GM18507 (cell line): ENCODE results near the gene BACH2.

Experiments
- DNase-seq: peaks from one replicate; pipeline ENCODE4 v3.0.0; 2011; ENCODE audit warnings: low read depth; ENCODE audit not compliant: insufficient read length; ENCODE audit errors: extremely low spot score
- FAIRE-seq: peaks from 2 replicates; lab custom pipeline; 2011; peaks lifted over from hg19 to GRCh38; lab: Jason Lieb, UNC

BACH2 gene

DNA sequence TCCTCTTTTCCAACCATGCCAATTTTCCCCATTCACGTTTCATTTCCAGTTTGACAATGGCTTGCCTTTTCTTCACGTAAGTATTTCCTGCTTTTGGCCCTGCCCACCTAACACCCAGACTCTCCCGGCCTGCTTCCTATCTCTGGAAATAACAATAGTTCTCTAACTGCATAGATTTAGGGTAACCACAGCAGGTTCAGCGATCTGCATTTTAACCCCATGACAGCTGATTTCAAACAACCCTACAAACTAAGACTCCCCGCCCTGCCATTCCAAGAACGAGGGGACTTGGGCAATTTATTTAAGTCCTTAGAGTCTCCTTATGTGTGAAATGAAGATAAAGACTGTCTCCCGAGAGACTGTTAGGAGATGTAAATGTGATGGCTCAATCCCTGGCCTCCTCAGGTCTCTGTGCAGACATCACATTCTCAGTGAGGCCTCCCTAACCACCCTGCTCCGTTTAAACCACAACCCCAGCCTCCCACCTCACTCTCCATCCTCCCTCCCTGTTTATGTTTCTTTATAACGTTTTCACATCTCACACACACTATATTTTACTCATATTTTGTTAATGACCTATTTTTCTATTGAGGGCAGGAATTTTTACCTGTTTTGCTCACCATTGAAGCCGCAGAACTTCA is 267.5 kb downstream of the BACH2 start:
- FAIRE-seq = no peak

DNA sequence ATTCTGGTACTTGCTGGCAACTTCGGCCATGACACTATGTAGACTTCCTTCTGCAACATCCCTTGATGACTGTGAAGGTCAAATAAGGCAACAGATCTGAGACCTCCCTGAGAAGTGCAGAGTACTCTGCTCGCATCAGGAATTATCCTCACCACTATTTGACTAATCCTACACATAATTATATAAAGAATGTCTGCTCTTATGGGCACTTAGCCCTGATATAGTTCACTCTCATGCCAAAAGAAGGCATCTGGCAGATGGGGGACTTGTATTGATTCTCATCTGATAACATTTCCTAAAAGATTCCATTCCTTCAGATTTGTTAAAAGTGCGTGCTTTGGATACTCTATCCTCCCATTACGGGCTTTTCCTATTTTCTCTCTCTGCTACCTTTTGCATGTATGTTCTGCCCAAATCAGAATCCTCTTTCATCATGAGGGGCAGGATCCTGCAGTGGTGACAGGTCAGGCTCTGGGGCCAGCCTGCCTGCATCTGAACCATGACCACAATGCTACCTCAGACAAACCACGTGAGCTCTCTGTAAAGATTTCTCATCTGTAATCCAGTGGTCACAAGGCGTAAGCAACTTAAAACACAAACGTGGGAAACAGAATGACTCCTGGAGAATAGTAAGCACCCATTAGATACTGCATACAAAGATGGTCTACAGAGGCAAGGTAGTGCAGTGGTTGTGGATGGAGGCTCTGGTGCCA is 268.4 kb downstream of the BACH2 start:
- DNase-seq = no peak
- FAIRE-seq = no peak

More for the DNA sequence above, 267.5 kb downstream of the BACH2 start:
- no peak for DNase-seq

DNA sequence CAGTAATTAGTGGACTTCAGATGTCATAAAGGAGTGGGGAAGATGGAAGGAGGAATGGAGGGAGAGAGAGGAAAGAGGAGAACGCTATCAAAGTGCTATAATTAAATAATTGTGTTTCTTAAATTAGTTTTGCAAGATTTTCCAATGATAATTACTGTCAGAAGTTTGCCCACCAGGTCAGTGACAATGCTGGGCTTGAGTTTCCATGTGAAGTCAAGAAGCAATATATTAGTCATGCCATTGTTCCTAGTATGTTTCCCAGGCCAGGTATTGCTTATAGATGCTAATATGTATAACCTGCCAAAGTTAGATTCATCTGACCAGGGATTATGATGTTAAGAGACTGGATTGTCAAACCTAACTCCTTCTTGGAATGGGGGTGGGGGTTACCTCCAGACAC is 270.4 kb downstream of the BACH2 start:
- DNase-seq = no peak
- no peak for FAIRE-seq

DNA sequence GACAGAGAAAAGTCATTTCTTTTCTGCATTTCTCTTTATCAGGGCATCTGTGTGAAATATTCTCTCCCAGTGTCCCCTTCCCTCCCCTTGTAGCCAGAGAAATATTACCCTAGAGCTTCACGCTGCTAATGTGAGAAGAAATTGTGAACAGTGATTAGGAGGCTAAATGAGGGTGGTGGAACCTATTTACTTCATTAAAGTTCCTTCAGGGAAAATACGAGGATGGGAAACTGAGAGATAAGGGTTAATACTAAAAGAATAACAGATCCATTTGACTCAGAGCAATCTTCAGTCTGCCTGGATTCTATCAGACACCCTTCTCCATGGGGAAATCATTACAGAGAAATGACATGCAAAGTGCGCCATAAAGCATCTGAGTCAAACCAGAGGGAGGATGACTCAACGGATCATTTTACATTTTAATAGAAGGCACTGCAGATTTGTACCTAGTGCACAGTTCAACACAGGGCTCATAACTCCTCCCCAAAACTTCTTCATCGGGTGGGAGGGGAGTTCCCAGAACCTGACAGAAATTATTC is 271.1 kb downstream of the BACH2 start:
- FAIRE-seq (no peak), DNase-seq (no peak)

DNA sequence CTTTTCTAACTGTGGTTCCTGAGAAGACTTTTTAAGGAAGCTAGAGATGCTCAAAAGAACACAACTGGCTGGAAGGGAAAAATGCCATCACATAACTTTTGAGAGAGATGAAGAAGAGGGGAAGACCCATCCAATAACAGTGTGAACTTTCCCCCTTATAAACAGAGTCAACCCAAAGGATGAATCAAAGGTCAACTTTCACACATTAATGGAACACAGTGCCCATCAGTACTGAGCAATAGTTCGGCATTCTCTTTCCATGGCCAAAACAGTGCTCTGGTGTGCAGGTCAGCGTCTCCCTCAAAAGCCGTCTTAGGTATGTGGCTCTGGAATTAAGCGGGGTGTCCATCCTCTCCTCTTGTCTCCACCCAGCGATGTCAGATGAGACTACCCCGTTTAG is 272.0 kb downstream of the BACH2 start:
- DNase-seq (no peak), FAIRE-seq (no peak)

DNA sequence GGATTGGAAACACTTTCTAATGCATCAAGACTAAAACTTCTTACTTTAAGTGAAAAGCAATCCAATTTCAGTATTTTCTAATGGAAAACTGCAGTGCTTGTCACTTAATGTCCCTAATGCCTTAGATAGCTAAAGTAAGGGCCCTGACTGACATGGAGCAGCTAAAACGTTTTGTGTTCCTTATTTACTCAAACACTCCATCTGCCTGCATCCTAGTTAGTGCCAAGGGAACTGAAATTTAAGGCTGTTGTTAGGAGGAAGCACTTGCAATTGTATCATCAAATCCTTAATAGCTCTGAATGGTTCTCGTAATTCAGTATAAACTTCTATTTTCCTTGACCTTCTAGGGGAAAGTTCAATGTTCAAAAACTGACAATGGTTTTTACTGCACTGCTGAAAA is 274.9 kb downstream of the BACH2 start:
- DNase-seq (no peak), FAIRE-seq (no peak)

DNA sequence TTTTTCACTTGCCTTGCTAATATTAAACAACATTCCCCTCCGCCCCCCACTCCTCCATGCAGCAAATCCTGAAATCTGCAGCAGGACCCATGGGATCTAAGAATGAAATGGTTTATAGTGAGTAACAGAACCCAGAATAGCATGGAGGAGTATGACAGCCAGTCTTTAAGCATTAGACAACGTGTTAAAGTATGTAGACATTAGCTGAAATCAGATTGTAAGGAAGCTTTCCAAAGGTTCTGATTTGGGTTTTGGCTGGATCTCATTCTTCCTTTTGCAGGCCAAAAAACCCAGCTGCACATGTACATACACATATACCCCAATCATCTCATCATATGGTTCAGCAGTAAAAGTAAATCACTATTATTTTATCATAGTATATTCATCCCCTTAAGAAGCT is 275.9 kb downstream of the BACH2 start:
- FAIRE-seq (no peak), DNase-seq (no peak)

DNA sequence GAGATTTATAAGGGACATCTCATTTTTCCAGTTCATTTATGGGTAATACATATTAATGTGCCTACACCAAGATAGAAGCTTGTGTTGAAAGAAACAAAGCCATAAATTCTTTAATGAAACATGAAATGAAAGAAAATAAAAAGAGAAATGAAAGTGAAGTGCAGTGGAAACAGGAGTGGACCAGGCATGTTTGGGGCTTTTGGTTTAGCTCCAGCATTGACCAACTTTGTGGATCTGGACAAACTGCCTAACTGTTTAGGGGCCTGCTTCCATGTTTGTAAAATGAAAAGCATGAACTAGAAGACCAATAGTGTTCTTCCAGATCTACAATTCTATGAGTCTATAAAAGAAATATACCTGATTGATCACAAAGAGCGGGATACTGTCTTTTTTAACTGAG is 277.4 kb downstream of the BACH2 start:
- DNase-seq (no peak), FAIRE-seq (no peak)

DNA sequence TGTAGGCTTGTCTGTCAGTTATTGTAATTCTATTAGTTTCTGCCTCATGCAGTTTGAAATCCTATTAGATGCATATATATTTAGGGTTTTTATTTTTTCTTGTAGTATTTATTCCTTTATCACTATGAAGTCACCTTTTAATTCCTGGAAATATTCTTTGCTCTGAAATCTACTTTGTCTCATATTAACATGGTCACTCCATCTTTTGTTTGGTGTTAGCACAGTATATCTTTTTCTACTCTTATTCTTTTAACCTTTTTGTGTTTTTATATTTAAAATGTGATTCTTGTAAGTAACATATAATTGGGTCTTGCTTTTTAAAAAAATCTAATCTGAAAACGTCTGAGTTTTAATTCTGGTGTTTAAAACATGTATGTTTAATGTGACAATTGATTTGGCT is 280.8 kb downstream of the BACH2 start:
- no peak for DNase-seq
- no peak for FAIRE-seq

DNA sequence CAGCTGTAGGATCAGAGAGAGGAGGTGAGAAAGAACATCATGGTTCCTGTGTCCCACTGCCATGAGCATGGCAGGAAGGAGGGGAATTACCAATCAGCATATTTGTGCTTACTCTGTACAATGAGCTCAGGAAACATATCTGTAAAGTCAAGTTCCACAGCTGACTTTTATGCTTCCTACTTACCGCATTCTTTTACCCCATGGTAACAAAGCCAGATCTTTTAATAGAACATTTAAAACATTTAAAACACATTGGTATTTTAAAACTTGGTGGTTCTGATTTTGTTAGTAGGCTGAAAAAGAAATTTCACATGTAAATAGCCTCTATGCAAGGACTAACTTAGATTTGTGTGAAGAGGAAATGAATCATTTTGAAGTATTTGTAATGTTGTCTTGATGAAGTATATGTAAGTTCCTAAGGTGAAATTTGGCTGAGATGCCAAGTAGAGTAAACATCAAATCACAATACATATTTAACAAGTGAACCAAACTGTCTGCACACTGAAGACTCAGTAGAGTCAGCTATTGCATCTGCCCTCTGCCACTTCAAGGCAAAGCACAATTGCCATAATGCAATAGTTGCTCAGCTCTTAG is 287.6 kb downstream of the BACH2 start:
- DNase-seq (no peak), FAIRE-seq (no peak)

DNA sequence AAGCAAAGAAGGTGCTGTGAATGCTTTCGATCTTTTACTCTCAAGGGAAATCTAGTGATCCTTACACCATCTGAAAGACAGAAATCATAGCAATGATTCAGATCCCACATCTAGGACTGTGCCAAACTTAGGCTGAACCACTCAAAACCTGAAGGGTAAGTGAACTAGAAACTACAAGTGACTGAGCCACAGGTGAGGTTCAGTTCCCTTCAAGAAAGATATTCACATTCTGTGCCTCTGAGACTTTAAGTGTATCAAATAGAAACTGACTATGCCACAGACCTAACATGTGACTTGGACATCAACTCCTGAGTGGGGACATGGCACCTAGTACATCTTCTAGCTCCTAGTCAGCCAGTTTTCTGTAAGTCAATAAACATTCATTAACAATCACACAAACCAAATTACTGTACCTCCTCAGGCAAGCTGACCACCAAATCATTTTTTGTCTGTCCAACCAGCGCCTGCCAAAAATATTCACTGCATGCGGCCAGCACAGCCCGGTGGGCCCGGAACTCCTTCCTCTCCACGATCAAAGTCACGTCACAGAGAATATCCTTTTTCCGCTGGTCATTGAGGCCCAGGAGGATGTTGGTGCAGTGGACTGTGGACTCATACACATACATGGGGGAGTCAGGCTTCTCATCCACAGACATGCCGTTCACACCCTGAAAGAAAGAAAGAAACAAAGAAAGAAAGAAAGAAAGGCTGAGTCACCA is 288.3 kb downstream of the BACH2 start:
- peak; percentile 29 for FAIRE-seq

DNA sequence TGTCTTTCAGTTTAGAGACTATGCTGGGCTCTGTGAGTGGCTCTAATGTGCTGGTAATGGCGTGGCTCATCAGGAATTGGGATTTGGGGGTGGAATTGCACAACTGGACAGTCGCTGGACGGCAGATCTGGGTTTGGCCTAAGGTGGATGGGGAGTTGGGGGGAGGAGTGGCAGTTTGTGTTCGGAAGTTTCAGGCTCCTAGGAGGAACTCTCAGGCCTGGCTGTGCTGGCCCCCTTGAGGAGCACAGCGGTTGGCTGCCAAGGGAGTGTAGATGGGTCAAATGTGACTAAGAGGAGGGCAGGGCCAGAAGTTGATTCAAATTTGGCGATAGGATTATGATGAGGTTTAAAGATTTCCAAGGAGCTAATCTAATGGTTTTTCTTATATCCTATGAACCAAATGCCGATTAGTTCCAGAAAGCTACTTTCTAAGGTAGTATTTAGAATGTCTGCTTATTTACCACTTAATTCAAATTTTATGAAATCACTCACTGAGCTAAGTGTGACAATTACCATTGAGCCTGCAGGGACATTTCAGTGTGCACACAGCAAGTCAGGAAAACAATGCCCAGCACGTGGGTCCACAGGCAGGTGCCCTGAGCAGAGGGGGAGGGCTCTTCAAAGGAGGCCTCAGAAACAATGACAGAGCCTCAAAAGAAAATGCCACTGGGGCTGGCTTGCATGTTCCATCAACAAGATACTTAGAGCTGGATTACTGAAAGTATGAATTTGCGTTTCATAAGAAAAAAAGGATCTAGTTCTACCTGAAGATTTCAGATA is 291.4 kb downstream of the BACH2 start:
- DNase-seq (no peak), FAIRE-seq (no peak)

More for the DNA sequence above, 288.3 kb downstream of the BACH2 start:
- DNase-seq = no peak

DNA sequence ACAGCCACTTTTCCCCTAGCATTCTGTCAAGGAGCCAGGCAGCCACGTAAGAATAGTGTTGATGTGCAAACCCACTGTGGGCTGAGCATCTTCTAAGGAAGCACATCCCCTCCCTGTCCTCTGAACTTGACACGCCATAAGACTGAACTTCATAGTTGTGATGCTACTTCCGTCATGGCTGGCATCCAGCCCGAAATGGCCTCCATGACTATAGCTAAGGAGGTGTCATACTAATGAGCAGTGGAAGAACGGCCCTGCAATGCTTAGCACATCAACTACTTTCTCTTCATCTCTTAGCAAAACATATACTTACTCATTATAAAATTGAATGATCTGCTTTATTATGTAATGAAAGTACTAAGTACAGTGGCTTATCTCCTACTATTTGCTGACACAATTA is 292.1 kb downstream of the BACH2 start:
- no peak for DNase-seq
- FAIRE-seq = no peak

DNA sequence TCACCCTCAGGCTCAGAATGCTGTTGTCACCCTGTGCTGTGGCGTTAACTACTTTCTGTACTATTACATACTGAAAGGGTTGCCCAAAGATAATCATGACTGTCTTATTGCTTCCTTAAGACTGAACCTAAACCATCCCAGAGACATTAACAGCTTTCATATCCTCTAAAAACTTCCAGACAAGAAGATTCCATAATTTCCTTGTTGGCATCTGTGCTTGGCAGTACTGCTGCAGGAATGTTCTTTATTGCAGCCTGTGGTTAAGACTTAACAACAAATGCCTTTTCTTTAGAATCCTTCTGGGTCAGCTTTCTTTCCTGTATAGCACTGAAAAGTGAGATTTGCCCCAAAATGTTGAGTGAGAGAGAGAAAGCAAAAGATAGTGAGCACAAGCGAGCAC is 292.7 kb downstream of the BACH2 start:
- DNase-seq (no peak), FAIRE-seq (no peak)

DNA sequence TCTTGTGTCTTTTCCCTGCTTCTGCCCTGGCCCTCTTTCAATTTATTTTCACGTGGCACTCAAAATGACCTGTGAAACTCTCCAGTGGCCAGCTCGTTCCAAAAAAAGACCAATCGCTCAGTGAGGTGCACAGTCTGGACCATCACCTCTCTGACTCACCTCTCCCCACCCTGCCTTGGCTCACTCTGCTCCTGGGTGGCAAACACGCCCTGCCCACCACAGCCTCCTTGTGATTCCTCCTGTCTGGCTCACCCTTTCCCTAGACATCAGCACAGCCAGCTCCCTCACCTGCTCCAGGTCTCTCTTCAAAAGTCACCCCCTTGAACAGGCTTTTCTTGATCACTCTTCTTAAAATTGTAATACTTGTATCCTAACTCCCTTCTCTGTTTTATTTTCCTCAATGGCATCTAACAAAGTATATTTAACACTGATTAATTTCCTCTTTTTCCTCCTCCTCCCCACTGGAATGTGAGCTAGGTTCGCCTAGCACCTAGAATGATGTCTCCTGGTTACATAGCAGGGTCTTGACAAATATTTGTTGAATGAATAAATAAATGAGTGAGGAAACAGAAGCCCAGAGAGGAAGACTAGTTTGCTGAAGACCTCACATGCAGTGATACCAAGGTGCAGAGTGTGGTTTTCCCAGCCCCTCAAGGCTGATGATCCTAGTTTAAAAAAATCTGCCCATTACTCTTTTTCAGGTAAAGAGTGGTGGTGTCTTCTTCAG is 293.4 kb downstream of the BACH2 start:
- FAIRE-seq (no peak), DNase-seq (no peak)

DNA sequence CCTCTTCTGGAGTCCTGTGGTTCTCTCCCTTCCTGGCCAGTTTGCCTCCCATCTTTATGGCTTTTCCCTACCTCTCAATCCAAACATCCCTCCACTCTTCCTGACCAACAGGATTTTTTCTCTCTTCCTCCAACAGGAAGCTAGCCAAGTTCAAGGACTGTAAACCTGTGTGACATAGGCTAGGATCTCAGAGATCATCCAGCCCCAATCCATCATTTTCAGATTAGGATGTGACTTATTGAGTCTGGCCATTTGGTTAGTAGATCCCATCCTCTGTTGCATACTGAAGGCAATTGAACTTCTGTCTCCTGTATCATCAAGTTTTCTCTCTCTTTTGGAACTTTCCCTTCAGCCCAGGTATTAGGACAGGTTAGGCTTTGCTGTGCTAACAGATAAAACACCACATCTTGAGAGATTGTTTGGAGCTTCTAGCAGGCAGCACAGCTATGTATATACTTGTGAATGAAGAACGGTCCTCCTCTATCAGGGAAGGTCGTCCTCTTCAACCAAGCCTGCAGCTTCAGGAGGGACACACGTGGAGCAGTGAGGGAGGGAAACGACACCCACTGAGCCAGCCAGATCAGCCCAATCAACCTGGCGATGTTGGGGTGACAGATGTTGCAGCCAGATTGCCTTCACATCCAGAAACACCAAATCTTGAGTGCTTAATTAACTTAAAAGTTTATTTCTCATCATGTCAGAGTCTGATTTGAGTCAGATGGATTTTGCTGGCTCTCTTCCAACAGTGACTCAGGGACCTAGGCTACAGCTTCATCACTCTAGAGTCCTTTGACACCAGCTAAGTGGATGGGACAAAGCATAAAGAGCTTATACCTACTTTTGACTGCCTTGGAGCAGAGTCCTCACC is 295.5 kb downstream of the BACH2 start:
- no peak for DNase-seq
- FAIRE-seq = no peak

DNA sequence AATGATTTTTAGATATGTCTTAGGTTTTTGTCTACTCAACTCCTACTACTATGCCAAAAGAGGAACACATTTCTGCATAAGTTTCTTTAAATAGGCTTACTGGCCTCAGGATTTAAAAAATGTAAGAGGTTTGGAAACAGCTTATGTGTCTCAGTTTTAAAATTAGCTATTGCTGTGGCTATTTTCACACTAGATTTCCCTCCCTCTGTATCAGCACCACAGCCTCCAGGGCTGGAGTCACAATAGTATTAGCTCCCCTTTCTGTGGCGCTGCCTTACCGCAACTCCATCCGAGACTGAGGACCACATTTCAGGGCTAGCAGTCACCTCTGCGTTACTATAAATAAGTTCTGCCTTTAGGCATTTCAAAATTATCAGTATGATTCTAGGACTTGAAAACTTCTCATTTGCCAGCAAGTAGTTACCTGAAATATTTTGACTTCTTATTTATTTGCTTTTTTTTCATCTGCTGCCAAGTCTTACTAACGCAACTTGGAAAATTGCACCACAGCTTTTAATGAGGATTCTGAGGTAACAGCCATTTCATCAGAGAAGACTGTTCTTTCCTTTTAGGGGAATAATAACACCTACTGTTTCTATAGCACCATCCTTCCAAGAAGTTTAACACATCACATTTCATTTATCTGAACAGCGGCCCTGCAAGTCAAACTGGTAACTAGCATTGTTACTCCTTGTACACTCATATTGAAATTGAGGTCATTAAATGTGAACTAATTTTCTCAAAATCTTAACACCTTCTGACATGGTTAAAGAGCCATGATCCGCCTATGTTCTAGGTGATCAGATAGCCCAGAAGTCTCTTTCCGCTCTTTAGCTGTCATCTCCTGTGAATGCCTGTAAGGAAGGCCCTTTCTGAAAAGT is 296.5 kb downstream of the BACH2 start:
- no peak for FAIRE-seq
- no peak for DNase-seq
